GM20000 (cell line): ENCODE data around the gene ADGRG1.

ENCODE experiments used
- DNase-seq: peaks from one replicate; pipeline ENCODE4 v3.0.0; 2012; ENCODE audit warnings: low spot score
- CTCF ChIP-seq: IDR thresholded peaks from 2 replicates; pipeline ENCODE4 v1.5.1; 2012; ENCODE audit warnings: mild to moderate bottlenecking, control low read depth; ENCODE audit errors: extremely low read depth, missing control alignments

The ADGRG1 gene

GRCh38 chr16:57635266-57636097 lies 7.1 kb downstream of the ADGRG1 start:
- DNase-seq, result no peak
- no peak for TF ChIP-seq CTCF

- TF ChIP-seq CTCF, result no peak
- DNase-seq, result no peak
Measured at GRCh38 chr16:57636184-57636583, 7.8 kb downstream of the ADGRG1 start.

- no peak for TF ChIP-seq CTCF
- DNase-seq, result no peak
Measured at GRCh38 chr16:57637020-57637419, 8.6 kb downstream of the ADGRG1 start.

- TF ChIP-seq CTCF, result no peak
- no peak for DNase-seq
Measured at GRCh38 chr16:57637424-57637823, 9.0 kb downstream of the ADGRG1 start.

- TF ChIP-seq CTCF, result no peak
- DNase-seq, result no peak
Measured at GRCh38 chr16:57637965-57638364, 9.5 kb downstream of the ADGRG1 start.

GRCh38 chr16:57638381-57638780 lies 10.0 kb downstream of the ADGRG1 start:
- no peak for DNase-seq
- no peak for TF ChIP-seq CTCF

GRCh38 chr16:57639172-57639887 lies 10.9 kb downstream of the ADGRG1 start:
- TF ChIP-seq CTCF, result no peak
- no peak for DNase-seq
